SU-DHL-6 (cell line): ENCODE data around the gene ZNF710.
"Not testable (repeated sequence)": the region's sequence is repeated elsewhere in the genome, so short reads cannot be mapped to it uniquely, and the experiment has no call there.

Source experiments
- H2AFZ ChIP-seq: fragments of 200-600 bp; sonication (generic); 2 replicates; pipeline ENCODE4 v1.6.1; 2014; ENCODE audit warnings: low read depth, mild to moderate bottlenecking, moderate library complexity, mixed read lengths, antibody characterized with exemption, low read length; ENCODE audit not compliant: severe bottlenecking
- H3F3A ChIP-seq: fragments of 200-600 bp; shearing (Covaris generic); 2 replicates; pipeline ENCODE4 v1.6.0; 2016; ENCODE audit warnings: antibody characterized with exemption, mild to moderate bottlenecking; ENCODE audit not compliant: insufficient read depth
- H3K27ac ChIP-seq: fragments of 200-600 bp; sonication (generic); 2 replicates; pipeline ENCODE4 v1.5.1; 2016; ENCODE audit warnings: low read depth, mild to moderate bottlenecking, low read length, moderate library complexity, mixed read lengths
- H3K27me3 ChIP-seq: fragments of 200-600 bp; sonication (generic), shearing (Covaris generic); 2 replicates; pipeline ENCODE4 v1.6.0; 2014; ENCODE audit warnings: mild to moderate bottlenecking, low read length
- H3K36me3 ChIP-seq: fragments of 200-600 bp; sonication (generic); 2 replicates; pipeline ENCODE4 v1.6.1; 2014; ENCODE audit warnings: mild to moderate bottlenecking, low read length, mixed read lengths
- H3K4me2 ChIP-seq: fragments of 300-600, 200-600 bp; shearing (Covaris generic), sonication (generic); 2 replicates; pipeline ENCODE4 v1.6.0; 2014; ENCODE audit warnings: low read length, low read depth, mild to moderate bottlenecking; ENCODE audit not compliant: poor library complexity, severe bottlenecking
- H3K4me3 ChIP-seq: fragments of 200-600 bp; sonication (generic); 2 replicates; pipeline ENCODE4 v1.5.1; 2014; ENCODE audit warnings: antibody characterized with exemption, low read length, mild to moderate bottlenecking, mixed read lengths; ENCODE audit not compliant: insufficient read depth, poor library complexity, severe bottlenecking
- H3K79me2 ChIP-seq: fragments of 200-600 bp; sonication (generic); 2 replicates; pipeline ENCODE4 v1.6.1; 2014; ENCODE audit warnings: mild to moderate bottlenecking, low read length, moderate library complexity; ENCODE audit not compliant: insufficient read depth
- H3K9ac ChIP-seq: fragments of 200-600 bp; sonication (generic); 2 replicates; pipeline ENCODE4 v1.7.0; 2014; ENCODE audit warnings: mild to moderate bottlenecking, low read length
- H3K9me2 ChIP-seq: fragments of 200-600 bp; sonication (generic); replicated peaks from 2 replicates; pipeline ENCODE4 v1.6.1; 2014; ENCODE audit warnings: low read length; ENCODE audit not compliant: insufficient read depth
- H3K9me3 ChIP-seq: fragments of 200-600 bp; sonication (generic); 2 replicates; pipeline ENCODE4 v1.6.1; 2014; ENCODE audit warnings: low read length, mixed read lengths; ENCODE audit not compliant: insufficient read depth
- H4K20me1 ChIP-seq: fragments of 200-600 bp; sonication (generic); 2 replicates; pipeline ENCODE4 v1.6.1; 2014; ENCODE audit warnings: low read depth, mild to moderate bottlenecking, antibody characterized with exemption, low read length, moderate library complexity, mixed read lengths
- EZH2phosphoT487 ChIP-seq: fragments of 200-600 bp; sonication (generic), shearing (Covaris generic); conservative IDR thresholded peaks from 2 replicates; pipeline ENCODE4 v1.6.1; 2018; ENCODE audit warnings: mild to moderate bottlenecking, antibody characterized with exemption, low read length, moderate library complexity, mixed read lengths
- TF ChIP-seq, protein P1 (sequence below): fragments of 200-600 bp; sonication (generic); IDR thresholded peaks from one replicate; pipeline ENCODE4 v1.5.1; 2017; ENCODE audit warnings: antibody characterized with exemption, mild to moderate bottlenecking, low read length, moderate library complexity; ENCODE audit not compliant: insufficient read depth, poor library complexity, severe bottlenecking

The ZNF710 gene

DNA sequence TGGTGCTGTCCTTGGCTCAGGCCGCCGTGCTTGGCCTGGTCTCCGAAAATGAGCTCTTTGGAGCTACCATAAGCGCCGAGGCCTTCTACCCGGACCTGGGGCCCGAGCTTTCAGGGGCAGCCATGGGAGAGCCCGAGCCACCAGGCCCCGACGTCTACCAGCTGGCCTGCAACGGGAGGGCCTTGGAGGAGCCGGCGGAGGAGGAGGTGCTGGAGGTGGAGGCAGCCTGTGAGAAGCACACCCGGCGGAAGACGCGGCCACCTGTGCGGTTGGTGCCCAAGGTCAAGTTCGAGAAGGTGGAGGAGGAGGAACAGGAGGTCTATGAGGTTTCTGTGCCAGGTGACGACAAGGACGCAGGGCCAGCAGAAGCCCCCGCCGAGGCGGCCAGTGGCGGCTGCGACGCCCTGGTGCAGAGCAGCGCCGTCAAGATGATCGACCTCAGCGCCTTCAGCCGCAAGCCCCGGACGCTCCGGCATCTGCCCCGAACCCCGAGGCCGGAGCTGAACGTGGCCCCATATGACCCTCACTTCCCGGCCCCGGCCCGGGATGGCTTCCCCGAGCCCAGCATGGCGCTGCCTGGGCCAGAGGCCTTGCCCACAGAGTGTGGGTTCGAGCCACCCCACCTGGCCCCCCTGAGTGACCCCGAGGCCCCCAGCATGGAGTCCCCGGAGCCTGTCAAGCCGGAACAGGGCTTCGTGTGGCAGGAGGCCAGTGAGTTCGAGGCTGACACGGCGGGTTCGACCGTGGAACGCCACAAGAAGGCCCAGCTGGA is 66.2 kb downstream of the ZNF710 start:
- Histone ChIP-seq H3K27ac (no peak overlapping the region), H3K79me2 (no peaks in the 10 kb centered on the region)

DNA sequence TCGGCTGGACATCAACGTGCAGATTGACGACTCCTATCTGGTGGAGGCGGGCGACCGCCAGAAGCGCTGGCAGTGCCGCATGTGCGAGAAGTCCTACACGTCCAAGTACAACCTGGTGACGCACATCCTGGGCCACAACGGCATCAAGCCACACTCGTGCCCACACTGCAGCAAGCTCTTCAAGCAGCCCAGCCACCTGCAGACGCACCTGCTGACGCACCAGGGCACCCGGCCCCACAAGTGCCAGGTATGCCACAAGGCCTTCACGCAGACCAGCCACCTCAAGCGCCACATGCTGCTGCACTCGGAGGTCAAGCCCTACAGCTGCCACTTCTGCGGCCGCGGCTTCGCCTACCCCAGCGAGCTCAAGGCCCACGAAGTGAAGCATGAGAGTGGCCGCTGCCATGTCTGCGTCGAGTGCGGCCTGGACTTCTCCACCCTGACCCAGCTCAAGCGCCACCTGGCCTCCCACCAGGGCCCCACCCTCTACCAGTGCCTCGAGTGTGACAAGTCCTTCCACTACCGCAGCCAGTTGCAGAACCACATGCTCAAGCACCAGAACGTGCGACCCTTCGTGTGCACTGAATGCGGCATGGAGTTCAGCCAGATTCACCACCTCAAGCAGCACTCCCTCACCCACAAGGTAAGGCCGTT is 67.0 kb downstream of the ZNF710 start:
- TF ChIP-seq, protein P1, sequence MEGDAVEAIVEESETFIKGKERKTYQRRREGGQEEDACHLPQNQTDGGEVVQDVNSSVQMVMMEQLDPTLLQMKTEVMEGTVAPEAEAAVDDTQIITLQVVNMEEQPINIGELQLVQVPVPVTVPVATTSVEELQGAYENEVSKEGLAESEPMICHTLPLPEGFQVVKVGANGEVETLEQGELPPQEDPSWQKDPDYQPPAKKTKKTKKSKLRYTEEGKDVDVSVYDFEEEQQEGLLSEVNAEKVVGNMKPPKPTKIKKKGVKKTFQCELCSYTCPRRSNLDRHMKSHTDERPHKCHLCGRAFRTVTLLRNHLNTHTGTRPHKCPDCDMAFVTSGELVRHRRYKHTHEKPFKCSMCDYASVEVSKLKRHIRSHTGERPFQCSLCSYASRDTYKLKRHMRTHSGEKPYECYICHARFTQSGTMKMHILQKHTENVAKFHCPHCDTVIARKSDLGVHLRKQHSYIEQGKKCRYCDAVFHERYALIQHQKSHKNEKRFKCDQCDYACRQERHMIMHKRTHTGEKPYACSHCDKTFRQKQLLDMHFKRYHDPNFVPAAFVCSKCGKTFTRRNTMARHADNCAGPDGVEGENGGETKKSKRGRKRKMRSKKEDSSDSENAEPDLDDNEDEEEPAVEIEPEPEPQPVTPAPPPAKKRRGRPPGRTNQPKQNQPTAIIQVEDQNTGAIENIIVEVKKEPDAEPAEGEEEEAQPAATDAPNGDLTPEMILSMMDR: no peak
- TF ChIP-seq EZH2phosphoT487: no peak
- Histone ChIP-seq H3F3A (no peaks in the 10 kb centered on the region), H4K20me1 (no peaks in the 10 kb centered on the region), H2AFZ (no peak overlapping the region), H3K27me3 (no peaks in the 10 kb centered on the region), H3K79me2 (no peaks in the 10 kb centered on the region), H3K4me3 (no peak overlapping the region), H3K9ac (no peak overlapping the region), H3K36me3 (no peaks in the 10 kb centered on the region), H3K4me2 (no peak overlapping the region), H3K9me2 (no peaks in the 10 kb centered on the region), H3K27ac (no peak overlapping the region), H3K9me3 (no peaks in the 10 kb centered on the region)

More for the DNA sequence above, 66.2 kb downstream of the ZNF710 start:
- no peak overlapping the region for H3K4me3 ChIP-seq
- H3K4me2 ChIP-seq: no peak overlapping the region
- H3K36me3 ChIP-seq: no peaks in the 10 kb centered on the region
- H4K20me1 ChIP-seq: no peaks in the 10 kb centered on the region
- H3K9me3 ChIP-seq: no peaks in the 10 kb centered on the region
- H2AFZ ChIP-seq: no peak overlapping the region
- H3K9ac ChIP-seq: no peak overlapping the region
- no peaks in the 10 kb centered on the region for H3F3A ChIP-seq
- no peaks in the 10 kb centered on the region for H3K9me2 ChIP-seq
- H3K27me3 ChIP-seq: no peaks in the 10 kb centered on the region
- TF ChIP-seq, protein P1: no peak
- TF ChIP-seq EZH2phosphoT487: no peak

DNA sequence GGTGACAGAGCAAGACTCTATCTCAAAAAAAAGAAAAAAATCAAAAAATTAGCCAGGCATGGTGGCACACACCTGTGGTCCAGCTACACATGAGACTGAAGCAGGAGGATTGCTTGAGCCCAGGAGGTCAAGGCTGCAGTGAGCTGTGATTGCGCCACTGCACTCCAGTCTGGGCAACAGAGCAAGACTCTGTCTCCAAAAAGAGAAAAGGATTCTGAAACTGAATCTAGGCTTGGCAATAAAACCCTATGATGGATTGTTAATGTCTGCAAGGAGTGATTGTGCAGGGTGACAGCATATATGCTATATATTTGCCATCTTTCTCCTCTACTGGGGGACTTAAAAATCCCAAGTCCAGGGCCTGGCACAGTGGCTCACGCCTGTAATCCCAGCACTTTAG is 69.5 kb downstream of the ZNF710 start:
- not testable (repeated sequence) for H3K79me2 ChIP-seq, H3K27me3 ChIP-seq, H4K20me1 ChIP-seq, H3K9me2 ChIP-seq, H3K27ac ChIP-seq, H3F3A ChIP-seq, H2AFZ ChIP-seq, H3K36me3 ChIP-seq, H3K9me3 ChIP-seq, H3K4me3 ChIP-seq, H3K9ac ChIP-seq, H3K4me2 ChIP-seq

DNA sequence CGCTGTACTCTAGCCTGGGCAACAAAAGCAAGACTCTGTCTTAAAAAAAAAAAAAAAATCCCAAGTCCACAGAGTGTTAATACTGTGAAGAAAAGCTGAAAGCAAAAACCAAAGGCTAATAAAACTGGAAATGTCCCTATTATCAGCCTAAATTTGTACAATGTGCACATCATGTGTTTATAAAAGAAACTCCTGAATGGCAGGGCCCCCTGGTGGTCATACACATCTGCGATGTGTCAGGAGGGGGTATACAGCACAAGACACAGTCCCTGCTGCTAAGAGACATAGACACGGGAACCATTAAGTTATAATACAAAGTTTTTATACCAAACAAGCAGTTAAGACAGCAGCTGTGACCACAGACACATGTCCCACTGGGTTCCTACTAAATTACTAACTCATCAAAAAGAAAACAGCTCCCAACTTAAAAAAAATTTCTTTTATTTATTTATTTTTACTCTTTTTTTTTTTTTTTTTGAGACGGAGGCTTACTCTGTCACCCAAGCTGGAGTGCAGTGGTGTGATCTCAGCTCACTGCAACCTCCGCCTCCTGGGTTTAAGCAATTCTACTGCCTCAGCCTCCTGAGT is 70.2 kb downstream of the ZNF710 start:
- Histone ChIP-seq H3K79me2 (no peaks in the 10 kb centered on the region), H3K9me2 (no peaks in the 10 kb centered on the region), H3K9me3 (no peaks in the 10 kb centered on the region), H2AFZ (no peak overlapping the region), H3K27ac (no peak overlapping the region), H3K36me3 (no peaks in the 10 kb centered on the region), H3F3A (no peaks in the 10 kb centered on the region), H3K4me3 (no peak overlapping the region), H3K4me2 (no peak overlapping the region), H3K9ac (no peak overlapping the region), H4K20me1 (no peaks in the 10 kb centered on the region), H3K27me3 (no peaks in the 10 kb centered on the region)
- TF ChIP-seq EZH2phosphoT487: no peak
- TF ChIP-seq, protein P1: peak; percentile 77
